ENCODE data around the gene HNRNPR. TPM values are rescaled to one million over a fixed set of nuclear protein-coding genes. Genes with fewer than 3 reads are reported as not detected.

HNRNPR gene
- total and polyA plus RNA-seq, 2 of the 8 experiments (the other 6 are each of a cell fraction or from before 2014, with no cell fraction given), result 110 to 214 TPM

- TF ChIP-seq KDM4A (IDR thresholded peaks at IDR 0.05; ENCODE audit: low read depth, low read length, severe bottlenecking), result no peak
- no peak for TF ChIP-seq CHD1 (IDR thresholded peaks at IDR 0.05; ENCODE audit: low read depth, low read length)
These were observed 10.2 kb upstream of the HNRNPR start (continued) for GRCh38 chr1:23354245-23354644.
